OCI-LY3 (cell line): ENCODE results near the gene MON1B.

Experiments used
- H2AFZ ChIP-seq: fragments of 200-600, 300-600 bp; shearing (Covaris generic); 2 replicates; pipeline ENCODE4 v1.6.0; 2014; ENCODE audit warnings: antibody characterized with exemption, low read depth, low read length
- H3K27ac ChIP-seq: fragments of 200-600, 300-600 bp; sonication (generic); 2 replicates; pipeline ENCODE4 v1.5.1; 2014; ENCODE audit warnings: mild to moderate bottlenecking, low read length, moderate library complexity, mixed read lengths
- H3K27me3 ChIP-seq: fragments of 200-600, 300-600 bp; sonication (generic); 2 replicates; pipeline ENCODE4 v1.6.1; 2014; ENCODE audit warnings: low read depth, low read length, mixed read lengths
- H3K36me3 ChIP-seq: fragments of 200-600, 300-600 bp; sonication (generic); replicated peaks from 2 replicates; pipeline ENCODE3; 2014; ENCODE audit warnings: low read depth, low read length, mixed read lengths
- H3K4me1 ChIP-seq: fragments of 300-600, 200-600 bp; sonication (generic); 2 replicates; pipeline ENCODE4 v1.6.1; 2014; ENCODE audit warnings: low read length, mixed read lengths
- H3K4me2 ChIP-seq: fragments of 200-600, 300-600 bp; sonication (generic); 2 replicates; pipeline ENCODE4 v1.6.1; 2014; ENCODE audit warnings: low read length, mixed read lengths
- H3K4me3 ChIP-seq: fragments of 300-600, 200-600 bp; sonication (generic); 2 replicates; pipeline ENCODE4 v1.5.1; 2014; ENCODE audit warnings: antibody characterized with exemption, mild to moderate bottlenecking, low read length, moderate library complexity
- H3K79me2 ChIP-seq: fragments of 300-600, 200-600 bp; shearing (Covaris generic); 2 replicates; pipeline ENCODE4 v1.6.1; 2014; ENCODE audit warnings: mild to moderate bottlenecking, low read length, mixed read lengths
- H3K9ac ChIP-seq: fragments of 300-600, 200-600 bp; shearing (Covaris generic); 2 replicates; pipeline ENCODE4 v1.6.0; 2014; ENCODE audit warnings: mild to moderate bottlenecking, low read length, moderate library complexity
- H3K9me3 ChIP-seq: fragments of 200-600, 300-600 bp; shearing (Covaris generic); 2 replicates; pipeline ENCODE4 v1.6.1; 2014; ENCODE audit warnings: low read length, mixed read lengths; ENCODE audit not compliant: insufficient read depth
- H4K20me1 ChIP-seq: fragments of 200-600, 300-600 bp; sonication (generic); 2 replicates; pipeline ENCODE4 v1.6.1; 2016; ENCODE audit warnings: low read length, mixed read lengths; ENCODE audit not compliant: insufficient read depth
- EZH2phosphoT487 ChIP-seq: fragments of 200-600 bp; shearing (Covaris generic); IDR thresholded peaks from 2 replicates; pipeline ENCODE4 v1.6.1; 2018; ENCODE audit warnings: antibody characterized with exemption, mixed run types, low read depth
- TF ChIP-seq, protein P1 (sequence below): fragments of 200-600, 300-600 bp; sonication (generic); IDR thresholded peaks from 2 replicates; pipeline ENCODE4 v1.5.1; 2014; ENCODE audit warnings: antibody characterized with exemption, low read length, low read depth

MON1B gene

DNA sequence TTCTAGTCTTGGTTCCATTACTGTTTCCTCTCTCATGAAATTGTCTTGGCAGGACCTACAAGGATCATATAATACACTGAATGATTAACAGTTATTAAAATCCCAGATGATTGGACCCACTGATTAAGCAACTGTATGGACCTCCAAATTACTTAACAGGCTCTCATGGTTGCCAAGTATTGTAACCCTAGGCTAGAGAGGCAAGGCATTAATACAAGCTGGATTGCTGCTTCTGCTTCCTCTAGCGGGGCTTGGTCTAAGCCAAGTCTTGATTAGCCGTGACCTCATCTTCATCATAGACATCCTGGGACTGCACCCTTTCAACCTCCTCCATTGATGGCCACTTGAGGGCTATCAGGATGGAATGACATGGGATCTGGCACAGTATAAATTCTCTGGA, 55.2 kb downstream of the MON1B start:
- Histone ChIP-seq H3K9ac (no peak overlapping the region), H3K4me1 (peaks cover 18% of the 10 kb centered on the region), H3K4me3 (no peak overlapping the region), H2AFZ (no peak overlapping the region), H3K79me2 (no peaks in the 10 kb centered on the region), H3K4me2 (no peak overlapping the region), H4K20me1 (no peaks in the 10 kb centered on the region), H3K9me3 (no peaks in the 10 kb centered on the region), H3K36me3 (no peaks in the 10 kb centered on the region), H3K27me3 (peaks cover 9% of the 10 kb centered on the region; the same call in 1 of the 2 replicates), H3K27ac (no peak overlapping the region)
- TF ChIP-seq, protein P1, sequence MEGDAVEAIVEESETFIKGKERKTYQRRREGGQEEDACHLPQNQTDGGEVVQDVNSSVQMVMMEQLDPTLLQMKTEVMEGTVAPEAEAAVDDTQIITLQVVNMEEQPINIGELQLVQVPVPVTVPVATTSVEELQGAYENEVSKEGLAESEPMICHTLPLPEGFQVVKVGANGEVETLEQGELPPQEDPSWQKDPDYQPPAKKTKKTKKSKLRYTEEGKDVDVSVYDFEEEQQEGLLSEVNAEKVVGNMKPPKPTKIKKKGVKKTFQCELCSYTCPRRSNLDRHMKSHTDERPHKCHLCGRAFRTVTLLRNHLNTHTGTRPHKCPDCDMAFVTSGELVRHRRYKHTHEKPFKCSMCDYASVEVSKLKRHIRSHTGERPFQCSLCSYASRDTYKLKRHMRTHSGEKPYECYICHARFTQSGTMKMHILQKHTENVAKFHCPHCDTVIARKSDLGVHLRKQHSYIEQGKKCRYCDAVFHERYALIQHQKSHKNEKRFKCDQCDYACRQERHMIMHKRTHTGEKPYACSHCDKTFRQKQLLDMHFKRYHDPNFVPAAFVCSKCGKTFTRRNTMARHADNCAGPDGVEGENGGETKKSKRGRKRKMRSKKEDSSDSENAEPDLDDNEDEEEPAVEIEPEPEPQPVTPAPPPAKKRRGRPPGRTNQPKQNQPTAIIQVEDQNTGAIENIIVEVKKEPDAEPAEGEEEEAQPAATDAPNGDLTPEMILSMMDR, result no peak
- TF ChIP-seq EZH2phosphoT487, result no peak

DNA sequence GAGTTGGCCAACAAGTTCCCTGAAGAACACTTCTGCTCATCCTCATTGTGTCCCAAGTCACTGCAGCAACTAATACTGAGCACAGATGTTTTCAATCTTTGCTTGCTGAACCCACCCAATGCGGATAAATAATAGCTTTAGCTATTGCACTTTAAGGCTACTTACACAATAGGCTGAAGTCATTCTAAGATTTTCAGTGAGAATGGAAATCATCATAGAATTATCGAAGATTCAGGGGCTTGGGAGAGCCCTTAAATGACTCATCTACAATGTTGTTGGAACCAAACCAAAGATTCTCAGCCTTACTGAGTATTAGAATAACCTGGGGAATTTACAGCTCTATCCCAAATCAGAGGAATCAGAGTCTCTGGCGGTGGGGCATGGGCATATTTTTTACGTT, 59.4 kb downstream of the MON1B start:
- Histone ChIP-seq H3K9ac (no peak overlapping the region), H3K4me3 (no peak overlapping the region), H3K4me1 (peaks cover 4% of the 10 kb centered on the region; the same call in 1 of the 2 replicates), H3K4me2 (no peak overlapping the region), H2AFZ (no peak overlapping the region), H4K20me1 (no peaks in the 10 kb centered on the region), H3K27ac (no peak overlapping the region), H3K9me3 (no peaks in the 10 kb centered on the region), H3K79me2 (no peaks in the 10 kb centered on the region), H3K27me3 (peaks cover 14% of the 10 kb centered on the region; the same call in 1 of the 2 replicates), H3K36me3 (no peaks in the 10 kb centered on the region)
- TF ChIP-seq EZH2phosphoT487, result no peak
- TF ChIP-seq, protein P1, result no peak
